K562 (cell line): ENCODE results near the gene ZNF350. TPM values are rescaled to one million over a fixed set of nuclear protein-coding genes. Genes with fewer than 3 reads are reported as not detected.
"Not testable (repeated sequence)": the region's sequence is repeated elsewhere in the genome, so short reads cannot be mapped to it uniquely, and the experiment has no call there.

Experiments
- ARID1B ChIP-seq: fragments of 450-650 bp; IDR thresholded peaks from 2 replicates; pipeline ENCODE4 v1.6.1; 2016; ENCODE audit warnings: antibody characterized with exemption, mild to moderate bottlenecking, inconsistent platforms
- CBFA2T2 ChIP-seq: fragments of 450-650 bp; conservative IDR thresholded peaks from 2 replicates; pipeline ENCODE4 v1.6.1; 2017; ENCODE audit warnings: mild to moderate bottlenecking
- EP300 ChIP-seq: IDR thresholded peaks from 2 replicates; pipeline ENCODE4 v1.6.1; 2012; ENCODE audit warnings: low read length, improper control_type of control experiment
- ESRRA ChIP-seq: fragments of 450-650 bp; IDR thresholded peaks from 2 replicates; pipeline ENCODE4 v1.6.1; 2014; ENCODE audit warnings: low read depth, mild to moderate bottlenecking, moderate library complexity, borderline replicate concordance
- HDAC3 ChIP-seq: fragments of 450-650 bp; IDR thresholded peaks from 2 replicates; pipeline ENCODE4 v1.6.1; 2018; ENCODE audit warnings: borderline replicate concordance, mild to moderate bottlenecking, moderate library complexity; ENCODE audit not compliant: partially characterized antibody
- L3MBTL2 ChIP-seq: fragments of 450-650 bp; IDR thresholded peaks from 2 replicates; pipeline ENCODE4 v1.6.1; 2016; ENCODE audit warnings: mild to moderate bottlenecking, moderate library complexity
- NCOR1 ChIP-seq: fragments of 450-650 bp; IDR thresholded peaks from 2 replicates; pipeline ENCODE4 v1.6.1; 2016; ENCODE audit warnings: mild to moderate bottlenecking, moderate library complexity
- NR2C1 ChIP-seq, 2 experiments: fragments of 450-650 bp; IDR thresholded peaks; 2 replicates each; pipeline ENCODE4 v1.6.1; 2017; ENCODE audit warnings: mild to moderate bottlenecking in 2 of 2, antibody characterized with exemption in 1 of 2, inconsistent platforms in 1 of 2, missing compliant biosample characterization in 1 of 2, missing genetic modification characterization in 1 of 2
- RNF2 ChIP-seq: sonication (generic); IDR thresholded peaks from 2 replicates; pipeline ENCODE4 v1.6.1; 2016
- SOX6 ChIP-seq: fragments of 450-650 bp; IDR thresholded peaks from 2 replicates; pipeline ENCODE4 v1.6.1; 2014; ENCODE audit warnings: mild to moderate bottlenecking
- SPI1 ChIP-seq: IDR thresholded peaks from 2 replicates; pipeline ENCODE4 v1.6.1; 2011; ENCODE audit warnings: low read depth, low read length, control low read depth, borderline replicate concordance
- TAL1 ChIP-seq: fragments of 450-650 bp; IDR thresholded peaks from 2 replicates; pipeline ENCODE4 v1.6.1; 2016; ENCODE audit warnings: mild to moderate bottlenecking
- TEAD4 ChIP-seq, 2 experiments: sonication (generic) in 1 of 2; formaldehyde crosslinking in 1 of 2; IDR thresholded peaks; 2 replicates each; pipeline versions ENCODE4 v1.6.1 to v1.8.0; 2012 to 2022; ENCODE audit warnings: borderline replicate concordance in 1 of 2, inconsistent platforms in 1 of 2, low read length in 1 of 2, mild to moderate bottlenecking in 1 of 2, missing genetic modification reagents in 1 of 2
- polyA plus RNA-seq, 8 experiments: library from polyadenylated mRNA; depleted of rRNA in 4 of 8; stranded (reverse) in 5 of 8; unstranded in 3 of 8; fragments of >200 nt; fragmentation: Nextera tagmentation in 2 of 8; fragmentation: Illumina TruSeq in 1 of 8; extraction: Ambion mirVana in 2 of 8; extraction: Trizol in 1 of 8; gene quantifications; 2 replicates each; pipeline versions ENCODE4 v1.2.1 to v1.2.3, GENCODE V29; 2011 to 2014; ENCODE audit warnings: inconsistent platforms in 1 of 8, missing spikeins in 1 of 8
- total RNA-seq, 7 experiments: library from RNA; depleted of rRNA in 6 of 7; stranded (reverse); fragments of >200 nt in 6 of 7; fragmentation: Illumina TruSeq in 2 of 7; extraction: Trizol in 2 of 7; gene quantifications; 2 replicates each; pipeline versions ENCODE4 v1.2.1 to v1.2.3, GENCODE V29; 2011 to 2021; ENCODE audit warnings: low replicate concordance in 1 of 7
- TF ChIP-seq, protein P1 (sequence below), 3 experiments: fragments of 200-800 bp in 1 of 3; sonication (Bioruptor generic) in 1 of 3; sonication (generic) in 1 of 3; formaldehyde crosslinking in 1 of 3; IDR thresholded peaks; 2 replicates each; pipeline versions ENCODE4 v1.6.1 to v1.8.0; 2016 to 2022; ENCODE audit warnings: mild to moderate bottlenecking in 2 of 3, missing compliant biosample characterization in 2 of 3, missing genetic modification characterization in 2 of 3, missing genetic modification reagents in 1 of 3

Gene ZNF350
- total and polyA plus RNA-seq, 9 of the 15 experiments (the other 6 are each of a cell fraction or from before 2014, with no cell fraction given): 1.7 to 4.8 (median 2.9) TPM

DNA sequence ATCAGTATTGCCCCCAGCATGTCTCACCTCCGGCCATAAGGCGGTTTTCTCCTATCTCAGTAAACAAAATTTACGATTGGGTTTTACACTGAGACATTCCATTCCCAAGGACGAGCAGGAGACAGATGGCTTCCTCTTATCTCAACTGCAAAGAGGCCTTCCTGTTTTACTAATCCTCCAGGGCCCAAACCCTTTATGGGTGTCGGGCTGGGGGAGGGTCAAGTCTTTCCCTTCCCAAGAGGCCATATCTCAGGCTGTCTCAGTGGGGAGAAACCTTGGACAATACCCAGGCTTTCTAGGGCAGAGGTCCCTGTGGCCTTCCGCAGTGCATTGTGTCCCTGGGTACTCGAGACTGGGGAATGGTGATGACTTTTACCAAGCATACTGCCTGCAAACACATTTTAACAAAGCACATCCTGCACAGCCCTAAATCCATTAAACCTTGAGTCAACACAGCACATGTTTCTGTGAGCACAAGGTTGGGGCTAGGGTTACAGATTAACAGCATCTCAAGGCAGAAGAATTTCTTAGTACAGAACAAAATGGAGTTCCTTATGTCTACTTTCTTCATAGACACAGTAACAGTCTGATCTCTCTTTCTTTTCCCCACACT is 25.9 kb downstream of the ZNF350 start (continued):
- TF ChIP-seq CBFA2T2: peak; percentile 72
- TF ChIP-seq, protein P1, sequence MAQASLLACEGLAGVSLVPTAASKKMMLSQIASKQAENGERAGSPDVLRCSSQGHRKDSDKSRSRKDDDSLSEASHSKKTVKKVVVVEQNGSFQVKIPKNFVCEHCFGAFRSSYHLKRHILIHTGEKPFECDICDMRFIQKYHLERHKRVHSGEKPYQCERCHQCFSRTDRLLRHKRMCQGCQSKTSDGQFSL (CRISPR knock-in tag; IDR thresholded peaks at IDR 0.05): not testable (repeated sequence)
- TF ChIP-seq, protein P1 (tag; IDR thresholded peaks at IDR 0.05): 0 out of 4 replicates have a peak, but pooled peaks of 1 of the 2 experiments have one; percentile 60
- TF ChIP-seq SOX6: peak; percentile 45; the same call in 1 of the 2 replicates
- TF ChIP-seq RNF2: 0 out of 2 replicates have a peak, but pooled peaks have one; percentile 50
- TF ChIP-seq L3MBTL2: peak; percentile 30; the same call in 1 of the 2 replicates
- TF ChIP-seq HDAC3: peak; percentile 44
- TF ChIP-seq EP300: peak; percentile 53
- peak; percentile 78; the same call in 1 of the 2 replicates for TF ChIP-seq SPI1
- not testable (repeated sequence) for TF ChIP-seq NR2C1 (IDR thresholded peaks at IDR 0.05); TEAD4 (CRISPR knock-in tag; IDR thresholded peaks at IDR 0.05; ENCODE audit: borderline replicate concordance)
- TF ChIP-seq NR2C1 (tag; IDR thresholded peaks at IDR 0.05): peak; percentile 48; the same call in 1 of the 2 replicates
- peak; percentile 74 for TF ChIP-seq TEAD4 (IDR thresholded peaks at IDR 0.05; ENCODE audit: low read length)
- TF ChIP-seq NCOR1: peak; percentile 73
- 0 out of 2 replicates have a peak, but pooled peaks have one; percentile 45 for TF ChIP-seq ESRRA
- TF ChIP-seq TAL1: peak; percentile 62
- peak; percentile 77 for TF ChIP-seq ARID1B
